Nephron (organoid): Measurements from ENCODE around the gene VSTM2L.
"Not testable (repeated sequence)": the region's sequence is repeated elsewhere in the genome, so short reads cannot be mapped to it uniquely, and the experiment has no call there.

Experiments
- H3K27ac Mint-ChIP-seq, 3 experiments: 2 replicates each; pipeline ENCODE4 v1.8.0; 2020; ENCODE audit warnings: mixed read lengths in 3 of 3, mild to moderate bottlenecking in 2 of 3, moderate library complexity in 1 of 3
- H3K27me3 Mint-ChIP-seq: 2 replicates; pipeline ENCODE4 v1.8.0; 2021; ENCODE audit warnings: low read depth, mild to moderate bottlenecking, moderate library complexity, mixed read lengths
- H3K36me3 Mint-ChIP-seq: 2 replicates; pipeline ENCODE4 v1.8.0; 2020; ENCODE audit warnings: low read depth, mixed read lengths
- H3K4me1 Mint-ChIP-seq: 2 replicates; pipeline ENCODE4 v1.8.0; 2020; ENCODE audit warnings: mixed read lengths
- H3K4me3 Mint-ChIP-seq, 3 experiments: 2 replicates each; pipeline ENCODE4 v1.8.0; 2020; ENCODE audit warnings: mild to moderate bottlenecking in 3 of 3, mixed read lengths in 3 of 3, moderate library complexity in 2 of 3
- H3K9me3 Mint-ChIP-seq: 2 replicates; pipeline ENCODE4 v1.8.0; 2020; ENCODE audit warnings: mixed read lengths
- CTCF ChIP-seq, 3 experiments: fragments of 200-600 bp; sonication (generic); IDR thresholded peaks; one replicate each; pipeline ENCODE4 v1.5.0; 2021; ENCODE audit warnings: antibody characterized with exemption in 3 of 3; ENCODE audit not compliant: unreplicated experiment in 3 of 3

Gene VSTM2L

GRCh38 chr20:37955511-37955910 lies 52.6 kb downstream of the VSTM2L start:
- H3K4me1 Mint-ChIP-seq, result peaks cover 5% of the 10 kb centered on the region
- peaks cover 14% of the 10 kb centered on the region for H3K9me3 Mint-ChIP-seq
- H3K36me3 Mint-ChIP-seq, result no peaks in the 10 kb centered on the region
- no peak overlapping the region for H3K4me3 Mint-ChIP-seq
- no peak overlapping the region for H3K27ac Mint-ChIP-seq
- no peaks in the 10 kb centered on the region for H3K27me3 Mint-ChIP-seq
- TF ChIP-seq CTCF (IDR thresholded peaks at IDR 0.05; ENCODE audit: unreplicated experiment in 3 of 3), result no peak

DNA sequence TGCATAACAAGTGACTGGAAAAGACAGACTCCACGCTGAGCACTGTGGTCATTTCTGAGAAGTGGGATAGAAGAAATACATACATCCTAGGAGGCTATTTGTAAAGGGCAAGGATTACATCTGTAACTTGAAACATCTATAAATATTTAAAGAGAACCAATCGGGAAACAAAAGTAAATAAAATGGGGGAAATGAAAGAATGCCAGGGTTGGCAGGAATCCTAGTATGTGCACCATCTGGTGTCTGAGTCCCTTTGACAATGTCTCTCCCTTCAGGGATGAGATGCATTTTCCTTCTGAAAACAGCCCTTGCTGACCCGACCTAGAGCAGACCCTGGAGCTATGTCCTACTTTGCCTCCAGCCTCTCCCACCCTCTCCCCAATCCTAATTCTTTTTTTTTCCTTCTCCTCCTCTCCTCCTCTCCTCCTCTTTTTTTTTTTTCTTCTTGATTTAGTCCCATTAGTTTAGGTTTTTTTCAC lies 53.2 kb downstream of the VSTM2L start:
- Mint-ChIP-seq H3K36me3 (no peaks in the 10 kb centered on the region), H3K4me1 (peaks cover 5% of the 10 kb centered on the region), H3K27ac (no peak overlapping the region), H3K4me3 (no peak overlapping the region), H3K9me3 (peaks cover 15% of the 10 kb centered on the region), H3K27me3 (no peaks in the 10 kb centered on the region)
- TF ChIP-seq CTCF (IDR thresholded peaks at IDR 0.05; ENCODE audit: unreplicated experiment in 3 of 3), result no peak

GRCh38 chr20:37958856-37959520 lies 56.1 kb downstream of the VSTM2L start:
- Mint-ChIP-seq H3K4me3 (no peak overlapping the region), H3K27me3 (peaks cover 2% of the 10 kb centered on the region), H3K9me3 (peaks cover 17% of the 10 kb centered on the region), H3K27ac (no peak overlapping the region), H3K4me1 (peaks cover 5% of the 10 kb centered on the region), H3K36me3 (no peaks in the 10 kb centered on the region)
- TF ChIP-seq CTCF (IDR thresholded peaks at IDR 0.05; ENCODE audit: unreplicated experiment in 3 of 3), result no peak

DNA sequence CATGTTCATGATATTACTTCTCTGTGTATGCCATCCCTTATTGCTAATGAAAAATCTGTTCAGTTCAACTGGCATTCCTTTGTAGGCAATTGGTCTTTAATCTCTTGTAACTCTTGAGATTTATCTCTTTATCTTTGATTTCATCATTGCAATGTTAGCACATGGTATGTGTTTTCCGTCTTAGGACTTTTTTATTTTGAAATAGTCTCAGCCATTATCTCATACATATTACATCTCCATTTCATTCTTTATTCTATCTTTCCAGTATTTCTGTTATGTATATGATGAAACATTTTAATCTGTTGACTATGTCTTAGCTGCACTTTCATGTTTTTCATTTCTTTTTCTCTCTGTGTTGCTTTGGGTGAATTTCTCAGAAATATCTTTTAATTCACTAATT lies 58.1 kb downstream of the VSTM2L start:
- H3K27me3 Mint-ChIP-seq, result peaks cover 4% of the 10 kb centered on the region
- H3K27ac Mint-ChIP-seq, result no peak overlapping the region

GRCh38 chr20:37963483-37963882 lies 60.6 kb downstream of the VSTM2L start:
- H3K36me3 Mint-ChIP-seq, H3K4me3 Mint-ChIP-seq, H3K27me3 Mint-ChIP-seq, H3K27ac Mint-ChIP-seq, H3K4me1 Mint-ChIP-seq: not testable (repeated sequence)
- H3K9me3 Mint-ChIP-seq, result peaks cover 50% of the 10 kb centered on the region

More for the DNA sequence above, 58.1 kb downstream of the VSTM2L start:
- H3K4me1 Mint-ChIP-seq, result peaks cover 5% of the 10 kb centered on the region
- TF ChIP-seq CTCF (IDR thresholded peaks at IDR 0.05; ENCODE audit: unreplicated experiment in 3 of 3), result no peak
- H3K36me3 Mint-ChIP-seq, result no peaks in the 10 kb centered on the region
- peaks cover 28% of the 10 kb centered on the region for H3K9me3 Mint-ChIP-seq
- H3K4me3 Mint-ChIP-seq, result no peak overlapping the region

- no peak overlapping the region for H3K27ac Mint-ChIP-seq
- peaks cover 3% of the 10 kb centered on the region for H3K27me3 Mint-ChIP-seq
- no peak for TF ChIP-seq CTCF (IDR thresholded peaks at IDR 0.05; ENCODE audit: unreplicated experiment in 3 of 3)
- H3K4me3 Mint-ChIP-seq, result peak overlapping the region in 1 of 3 experiments; percentile 3
- H3K36me3 Mint-ChIP-seq, result peaks cover 4% of the 10 kb centered on the region
- H3K4me1 Mint-ChIP-seq, result peaks cover 6% of the 10 kb centered on the region
- H3K9me3 Mint-ChIP-seq, result peaks cover 39% of the 10 kb centered on the region
Observed at GRCh38 chr20:37968841-37969401, 66.0 kb downstream of the VSTM2L start.
